ENCODE results near the gene NDUFS1. TPM values are rescaled to one million over a fixed set of nuclear protein-coding genes. Genes with fewer than 3 reads are reported as not detected.

Gene NDUFS1
- total and polyA plus RNA-seq, 2 donors (not counting 1 experiment from before 2014, with no cell fraction given), result 12.3 to 46.3 TPM

DNA sequence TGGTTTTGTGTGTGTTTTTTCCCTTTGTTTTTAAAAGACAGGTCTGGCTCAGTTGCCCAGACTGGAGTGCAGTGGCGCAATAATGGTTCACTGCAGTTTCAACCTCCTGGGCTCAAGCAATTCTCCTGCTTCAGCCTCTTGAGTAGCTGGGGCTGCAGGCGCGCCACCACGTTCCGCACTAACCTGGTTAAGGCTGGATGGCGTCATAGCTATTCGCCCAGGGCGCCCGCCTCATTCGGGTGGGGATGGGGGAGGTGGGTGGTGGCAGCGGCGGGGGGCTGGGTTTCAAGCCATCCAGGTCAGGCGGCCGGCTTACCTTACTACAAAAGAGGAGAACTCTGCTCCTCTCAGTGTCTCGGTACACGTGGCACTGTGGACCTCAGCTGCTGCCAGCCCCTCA is 43.2 kb upstream of the NDUFS1 start:
- no peaks in the 10 kb centered on the region for H3K36me3 ChIP-seq (replicated peaks in 1 of 2; ENCODE audit: control extremely low read depth in 1 of 2, control insufficient read depth in 1 of 2, extremely low read depth in 1 of 2, insufficient read depth in 2 of 2, low read length in 1 of 2)
- Mint-ChIP-seq H3K4me1 (no peaks in the 10 kb centered on the region), H3K27me3 (peaks cover 23% of the 10 kb centered on the region), H3K9me3 (ENCODE audit: insufficient read depth) (no peaks in the 10 kb centered on the region), H3K4me3 (no peak overlapping the region), H3K27ac (no peak overlapping the region)
- H3K4me2 ChIP-seq (replicated peaks; ENCODE audit: low read depth, low read length, poor library complexity, severe bottlenecking), result no peak overlapping the region
- ChIA-PET CTCF (no interaction called here), POLR2A (no interaction called here)
- H3K27ac ChIP-seq (ENCODE audit: low read length in 2 of 2), result no peak overlapping the region
- no peak overlapping the region for H3K4me3 ChIP-seq (ENCODE audit: control extremely low read depth in 1 of 5, extremely low read depth in 1 of 5, insufficient read depth in 1 of 5, low read depth in 2 of 5, low read length in 4 of 5)
- no peaks in the 10 kb centered on the region for H4K20me1 ChIP-seq (ENCODE audit: control insufficient read depth, insufficient read depth, low read length, poor library complexity, severe bottlenecking)
- no peak overlapping the region for H2AFZ ChIP-seq (ENCODE audit: insufficient read depth, low read depth, low read length, poor library complexity, severe bottlenecking)
- WGBS (ENCODE audit: insufficient coverage), result 86% methylated on average over 7 of the region's 16 CpGs
- no peaks in the 10 kb centered on the region for H3K9me3 ChIP-seq (ENCODE audit: control extremely low read depth in 1 of 3, control insufficient read depth in 2 of 3, insufficient read depth in 1 of 3, low read length in 2 of 3)
- no peaks in the 10 kb centered on the region for H3K4me1 ChIP-seq (ENCODE audit: control insufficient read depth in 2 of 2, insufficient read depth in 2 of 2, low read length in 2 of 2)
- peaks cover 0 to 2% (median 0%) of the 10 kb centered on the region in 4 experiments for H3K27me3 ChIP-seq (replicated peaks in 1 of 4; ENCODE audit: control extremely low read depth in 1 of 4, control insufficient read depth in 3 of 4, insufficient read depth in 4 of 4, low read length in 3 of 4)
- intact Hi-C loops (cut with micrococcal nuclease), result no loop called here
- TF ChIP-seq, protein P1, sequence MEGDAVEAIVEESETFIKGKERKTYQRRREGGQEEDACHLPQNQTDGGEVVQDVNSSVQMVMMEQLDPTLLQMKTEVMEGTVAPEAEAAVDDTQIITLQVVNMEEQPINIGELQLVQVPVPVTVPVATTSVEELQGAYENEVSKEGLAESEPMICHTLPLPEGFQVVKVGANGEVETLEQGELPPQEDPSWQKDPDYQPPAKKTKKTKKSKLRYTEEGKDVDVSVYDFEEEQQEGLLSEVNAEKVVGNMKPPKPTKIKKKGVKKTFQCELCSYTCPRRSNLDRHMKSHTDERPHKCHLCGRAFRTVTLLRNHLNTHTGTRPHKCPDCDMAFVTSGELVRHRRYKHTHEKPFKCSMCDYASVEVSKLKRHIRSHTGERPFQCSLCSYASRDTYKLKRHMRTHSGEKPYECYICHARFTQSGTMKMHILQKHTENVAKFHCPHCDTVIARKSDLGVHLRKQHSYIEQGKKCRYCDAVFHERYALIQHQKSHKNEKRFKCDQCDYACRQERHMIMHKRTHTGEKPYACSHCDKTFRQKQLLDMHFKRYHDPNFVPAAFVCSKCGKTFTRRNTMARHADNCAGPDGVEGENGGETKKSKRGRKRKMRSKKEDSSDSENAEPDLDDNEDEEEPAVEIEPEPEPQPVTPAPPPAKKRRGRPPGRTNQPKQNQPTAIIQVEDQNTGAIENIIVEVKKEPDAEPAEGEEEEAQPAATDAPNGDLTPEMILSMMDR (IDR thresholded peaks at IDR 0.05), result no peak
- no peak for TF ChIP-seq EZH2 (IDR thresholded peaks at IDR 0.05; ENCODE audit: borderline replicate concordance, insufficient read depth, low read depth, low read length, poor library complexity, severe bottlenecking)
- DNase-seq (no peak), ATAC-seq (ENCODE audit: low read depth) (no peak)
- no peaks in the 10 kb centered on the region for H3K79me2 ChIP-seq (ENCODE audit: control insufficient read depth, insufficient read depth, low read length)
- H3K9ac ChIP-seq (ENCODE audit: low read length), result no peak overlapping the region

DNA sequence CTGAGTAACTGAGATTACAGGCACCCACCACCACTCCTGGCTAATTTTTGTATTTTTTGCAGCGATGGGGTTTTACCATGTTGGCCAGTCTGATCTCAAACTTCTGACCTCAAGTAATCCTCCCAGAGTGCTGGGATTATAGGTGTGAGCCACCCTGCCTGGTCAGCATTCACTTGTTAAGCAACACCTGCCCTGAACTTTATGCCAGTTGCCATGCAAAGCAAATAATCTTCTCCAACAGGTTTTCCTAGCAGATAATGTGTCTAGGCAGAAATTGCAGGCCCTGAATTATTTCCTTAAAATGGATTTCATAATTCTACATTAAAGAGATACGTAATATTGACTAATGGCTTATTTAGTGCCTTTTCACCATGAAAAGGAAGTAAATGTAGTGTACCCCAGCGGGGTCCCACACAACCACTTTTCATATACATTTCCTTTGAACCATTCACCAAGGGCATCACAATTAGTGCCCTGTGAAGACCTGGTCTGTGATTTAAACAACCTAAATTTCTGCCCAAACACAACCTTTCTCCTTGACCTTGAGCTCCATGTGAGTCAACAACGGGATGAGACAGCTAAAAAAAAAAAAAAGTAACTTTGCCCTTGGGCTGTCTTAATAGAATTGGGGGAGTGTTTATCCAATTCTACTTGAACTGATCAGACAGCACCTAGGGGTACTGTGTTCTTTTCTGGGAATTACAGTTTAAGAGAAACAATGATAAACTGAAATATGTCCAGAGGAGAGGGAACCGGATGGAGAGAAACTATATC is 42.0 kb upstream of the NDUFS1 start:
- Mint-ChIP-seq H3K9me3 (ENCODE audit: insufficient read depth) (no peaks in the 10 kb centered on the region), H3K27me3 (peaks cover 27% of the 10 kb centered on the region), H3K27ac (no peak overlapping the region), H3K4me1 (no peaks in the 10 kb centered on the region), H3K4me3 (no peak overlapping the region)
- 92% methylated on average over 2 of the region's 5 CpGs for WGBS (ENCODE audit: insufficient coverage)
- Histone ChIP-seq H3K27me3 (replicated peaks in 1 of 4; ENCODE audit: control extremely low read depth in 1 of 4, control insufficient read depth in 3 of 4, insufficient read depth in 4 of 4, low read length in 3 of 4) (peaks cover 0 to 7% (median 0%) of the 10 kb centered on the region in 4 experiments), H3K36me3 (replicated peaks in 1 of 2; ENCODE audit: control extremely low read depth in 1 of 2, control insufficient read depth in 1 of 2, extremely low read depth in 1 of 2, insufficient read depth in 2 of 2, low read length in 1 of 2) (no peaks in the 10 kb centered on the region), H3K27ac (ENCODE audit: low read length in 2 of 2) (no peak overlapping the region), H2AFZ (ENCODE audit: insufficient read depth, low read depth, low read length, poor library complexity, severe bottlenecking) (no peak overlapping the region), H3K4me3 (ENCODE audit: control extremely low read depth in 1 of 5, extremely low read depth in 1 of 5, insufficient read depth in 1 of 5, low read depth in 2 of 5, low read length in 4 of 5) (no peak overlapping the region), H4K20me1 (ENCODE audit: control insufficient read depth, insufficient read depth, low read length, poor library complexity, severe bottlenecking) (no peaks in the 10 kb centered on the region), H3K4me1 (ENCODE audit: control insufficient read depth in 2 of 2, insufficient read depth in 2 of 2, low read length in 2 of 2) (no peaks in the 10 kb centered on the region), H3K4me2 (replicated peaks; ENCODE audit: low read depth, low read length, poor library complexity, severe bottlenecking) (no peak overlapping the region), H3K9ac (ENCODE audit: low read length) (no peak overlapping the region), H3K9me3 (ENCODE audit: control extremely low read depth in 1 of 3, control insufficient read depth in 2 of 3, insufficient read depth in 1 of 3, low read length in 2 of 3) (no peaks in the 10 kb centered on the region), H3K79me2 (ENCODE audit: control insufficient read depth, insufficient read depth, low read length) (no peaks in the 10 kb centered on the region)
- intact Hi-C loops (cut with micrococcal nuclease), result no loop called here
- no peak for TF ChIP-seq EZH2 (IDR thresholded peaks at IDR 0.05; ENCODE audit: borderline replicate concordance, insufficient read depth, low read depth, low read length, poor library complexity, severe bottlenecking)
- no peak for ATAC-seq (ENCODE audit: low read depth)
- ChIA-PET CTCF (no interaction called here), POLR2A (interaction anchor here (0.6 kb wide), 1 partner anchor 20 kb away, joined by 3 read pairs; no protein-coding TSS in a partner anchor)
- no peak for DNase-seq

All from B cell (primary cell).